T-cell (primary cell): Measurements from ENCODE around the gene SKIL. TPM values are rescaled to one million over a fixed set of nuclear protein-coding genes. Genes with fewer than 3 reads are reported as not detected.

Experiments used
- ATAC-seq, 4 experiments: fragments of 200-7000 bp in 3 of 4; fragments of 150-1000 bp in 1 of 4; cut with Tn5 transposase; replicated peaks in 1 of 4; 1 replicate in 3 of 4; 2 replicates in 1 of 4; pipeline ENCODE4 v1.10.0; 2021; ENCODE audit warnings: moderate library complexity in 3 of 4, mild to moderate bottlenecking in 2 of 4, moderate number of reproducible peaks in 1 of 4
- CTCF ChIA-PET, 2 donors: fragments of 300-600 bp; sonication (Branson Sonifier 250); formaldehyde crosslinking; loops; one replicate each; lab custom pipeline; 2022; ENCODE audit warnings: antibody characterized with exemption in 2 of 2; lab: Charles Lee
- POLR2A ChIA-PET, 2 donors: fragments of 300-600 bp; sonication (Branson Sonifier 250); formaldehyde crosslinking; loops; one replicate each; lab custom pipeline; 2022; ENCODE audit warnings: antibody characterized with exemption in 2 of 2; lab: Charles Lee
- DNase-seq, 35 experiments: peaks; one replicate each; pipeline versions ENCODE4 v3.0.0 to v3.0.0-alpha.2; 2013 to 2023
- H3K27ac ChIP-seq: one replicate; pipeline ENCODE4 v1.5.1; 2013; ENCODE audit warnings: low read length
- H3K27me3 ChIP-seq, 2 experiments: replicated peaks in 1 of 2; 1 replicate in 1 of 2; 2 replicates in 1 of 2; pipeline versions ENCODE4 v1.6.1 to v1.7.0; 2013; ENCODE audit warnings: low read length in 1 of 2, mixed read lengths in 1 of 2; ENCODE audit not compliant: control insufficient read depth in 2 of 2, insufficient read depth in 2 of 2; ENCODE audit errors: extremely low read depth in 1 of 2
- H3K36me3 ChIP-seq, 2 donors: 1 replicate in 1 of 2; 2 replicates in 1 of 2; pipeline versions ENCODE4 v1.6.1 to v1.7.0; 2013; ENCODE audit warnings: low read length in 1 of 2; ENCODE audit not compliant: control insufficient read depth in 2 of 2, insufficient read depth in 1 of 2; ENCODE audit errors: extremely low read depth in 1 of 2
- H3K4me1 ChIP-seq, 2 experiments: 1 replicate in 1 of 2; 2 replicates in 1 of 2; pipeline versions ENCODE4 v1.6.1 to v1.7.0; 2013; ENCODE audit warnings: low read length in 2 of 2, mixed read lengths in 1 of 2; ENCODE audit not compliant: insufficient read depth in 2 of 2, control insufficient read depth in 1 of 2; ENCODE audit errors: extremely low read depth in 1 of 2
- H3K4me3 ChIP-seq, 2 donors: 1 replicate in 1 of 2; 2 replicates in 1 of 2; pipeline versions ENCODE4 v1.5.1 to v1.7.0; 2013; ENCODE audit warnings: mild to moderate bottlenecking in 2 of 2, low read length in 1 of 2, moderate library complexity in 1 of 2; ENCODE audit not compliant: control insufficient read depth in 1 of 2; ENCODE audit errors: extremely low read depth in 1 of 2
- H3K9me3 ChIP-seq: 2 replicates; pipeline ENCODE4 v1.7.0; 2013
- H3K27ac Mint-ChIP-seq, 2 donors: one replicate each; pipeline ENCODE4 v1.8.0; 2020 to 2021; ENCODE audit warnings: mild to moderate bottlenecking in 2 of 2, mixed read lengths in 2 of 2
- H3K27me3 Mint-ChIP-seq, 2 donors: one replicate each; pipeline ENCODE4 v1.8.0; 2021 to 2022; ENCODE audit warnings: mixed read lengths in 2 of 2
- H3K36me3 Mint-ChIP-seq: one replicate; pipeline ENCODE4 v1.8.0; 2021; ENCODE audit warnings: mixed read lengths
- H3K4me1 Mint-ChIP-seq, 3 donors: one replicate each; pipeline ENCODE4 v1.8.0; 2020 to 2022; ENCODE audit warnings: mixed read lengths in 3 of 3, mild to moderate bottlenecking in 1 of 3
- H3K4me3 Mint-ChIP-seq, 3 donors: one replicate each; pipeline ENCODE4 v1.8.0; 2020 to 2022; ENCODE audit warnings: mild to moderate bottlenecking in 3 of 3, mixed read lengths in 3 of 3, moderate library complexity in 3 of 3
- H3K9me3 Mint-ChIP-seq, 3 donors: one replicate each; pipeline ENCODE4 v1.8.0; 2020 to 2022; ENCODE audit warnings: mixed read lengths in 3 of 3
- total RNA-seq, 35 experiments: library from RNA in 6 of 35; stranded (reverse) in 6 of 35; fragments of 120-200 nt in 1 of 35; gene quantifications; one replicate each; pipeline versions ENCODE4 v1.2.1 to v1.2.4 and lab custom pipeline; 2013 to 2026

The SKIL gene
- total RNA-seq, 5 donors from 2014 or later (not counting 1 experiment from before 2014, with no cell fraction given), result 69.1 to 97.7 (median 78.5) TPM

DNA sequence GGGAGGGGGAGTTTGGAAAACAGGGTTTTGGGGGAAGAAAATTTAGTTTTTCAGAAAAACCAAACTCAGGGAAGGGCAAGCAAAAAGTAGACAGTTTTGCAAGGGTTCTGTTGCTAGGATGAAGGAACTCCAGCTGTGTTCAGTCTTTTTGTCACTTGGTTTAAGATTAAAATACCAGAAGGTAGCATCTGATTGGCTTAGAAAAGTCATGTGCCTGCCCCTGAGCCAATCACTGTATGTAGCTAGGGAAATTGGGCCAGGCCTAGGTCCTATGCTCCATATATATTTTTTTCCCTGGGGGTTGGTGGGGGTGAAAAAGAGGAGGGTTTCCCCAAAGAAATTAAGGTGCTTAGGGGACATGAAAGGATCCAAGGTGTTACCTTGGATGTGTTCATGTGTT lies 85.4 kb downstream of the SKIL start:
- no peaks in the 10 kb centered on the region for H3K36me3 Mint-ChIP-seq
- no peaks in the 10 kb centered on the region for H3K4me1 Mint-ChIP-seq
- Histone ChIP-seq H3K27me3 (peaks cover 0 to 15% of the 10 kb centered on the region in 2 experiments), H3K36me3 (no peaks in the 10 kb centered on the region), H3K9me3 (no peaks in the 10 kb centered on the region), H3K4me1 (no peaks in the 10 kb centered on the region), H3K4me3 (no peak overlapping the region), H3K27ac (no peak overlapping the region)
- no peak overlapping the region for H3K4me3 Mint-ChIP-seq
- DNase-seq (no peak), ATAC-seq (no peak)
- peaks cover 14 to 25% of the 10 kb centered on the region in 2 donors for H3K27me3 Mint-ChIP-seq
- H3K9me3 Mint-ChIP-seq, result no peaks in the 10 kb centered on the region
- ChIA-PET CTCF (interaction anchor here in 1 of 2 donors (1.0 kb wide), 1 partner anchor 29 kb away, joined by 3 read pairs; no protein-coding TSS in a partner anchor), POLR2A (no interaction called here)
- H3K27ac Mint-ChIP-seq, result no peak overlapping the region

DNA sequence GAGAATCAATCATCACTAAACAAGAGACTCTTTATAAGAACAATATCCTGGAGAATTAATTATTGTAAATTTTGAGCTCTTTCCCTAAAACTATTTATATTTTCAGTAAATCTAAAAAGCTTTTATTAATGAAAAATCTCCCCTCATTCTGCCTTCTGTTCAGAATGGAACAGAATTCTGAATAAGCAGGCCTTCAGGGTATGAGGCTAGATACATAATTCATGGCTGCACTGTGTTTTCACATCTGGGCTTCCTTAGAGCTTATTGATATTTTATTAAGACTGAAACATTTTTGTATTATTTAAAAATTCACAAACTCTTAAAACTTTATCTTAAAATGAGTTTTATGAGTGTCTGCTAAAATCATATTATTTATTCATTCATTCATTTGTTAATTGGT lies 85.9 kb downstream of the SKIL start:
- Histone ChIP-seq H3K4me1 (no peaks in the 10 kb centered on the region), H3K9me3 (no peaks in the 10 kb centered on the region), H3K27ac (no peak overlapping the region), H3K4me3 (no peak overlapping the region), H3K36me3 (no peaks in the 10 kb centered on the region), H3K27me3 (peaks cover 0 to 15% of the 10 kb centered on the region in 2 experiments)
- no peak overlapping the region for H3K4me3 Mint-ChIP-seq
- H3K27me3 Mint-ChIP-seq, result peaks cover 17 to 25% of the 10 kb centered on the region in 2 donors
- POLR2A ChIA-PET, result no interaction called here
- H3K9me3 Mint-ChIP-seq, result no peaks in the 10 kb centered on the region
- no peak for ATAC-seq
- DNase-seq, result no peak
- CTCF ChIA-PET, result interaction anchor here in 1 of 2 donors (1.0 kb wide), 1 partner anchor 30 kb away, joined by 3 read pairs; no protein-coding TSS in a partner anchor
- no peaks in the 10 kb centered on the region for H3K36me3 Mint-ChIP-seq
- no peaks in the 10 kb centered on the region for H3K4me1 Mint-ChIP-seq
- H3K27ac Mint-ChIP-seq, result no peak overlapping the region

Other genes starting within 250 kb of the SKIL start
- gene PHC3, start 176.0 kb upstream of the SKIL start, total RNA-seq, result 100 to 1,000 TPM; 132 to 173 (median 150) TPM
- 10 to 100 TPM; 17.1 to 26.3 (median 23.9) TPM for gene PRKCI, start 135.3 kb upstream of the SKIL start, total RNA-seq
- gene CLDN11, start 61.2 kb downstream of the SKIL start, total RNA-seq, result under 1 TPM in 3 of 5 donors, not detected in 2; 0.51 to 0.76 (median 0.70) TPM
- not detected for gene SLC7A14, start 228.4 kb downstream of the SKIL start, total RNA-seq